ENCODE results near the gene PHF14.

GRCh38 chr7:11153694-11154093 lies 180.0 kb downstream of the PHF14 start:
- TF ChIP-seq CTCF (IDR thresholded peaks at IDR 0.05) (no peak), EZH2 (IDR thresholded peaks at IDR 0.05; ENCODE audit: borderline replicate concordance, insufficient read depth, low read depth, low read length, poor library complexity, severe bottlenecking) (no peak)
